Esophagus muscularis mucosa (tissue), 4 donors: ENCODE data around the gene TTC27. TPM values are rescaled to one million over a fixed set of nuclear protein-coding genes. Genes with fewer than 3 reads are reported as not detected.

Source experiments
- DNase-seq: peaks from one replicate; pipeline ENCODE4 v3.0.0-alpha.2; 2017; ENCODE audit errors: extremely low spot score
- H3K27ac ChIP-seq, 4 donors: fragments of 200-600 bp; sonication (generic); replicated peaks in 1 of 4; 1 replicate in 3 of 4; 2 replicates in 1 of 4; pipeline ENCODE4 v1.5.1; 2016 to 2019; ENCODE audit warnings: mild to moderate bottlenecking in 1 of 4
- H3K27me3 ChIP-seq, 4 donors: fragments of 200-600 bp; sonication (generic); one replicate each; pipeline versions ENCODE4 v1.5.1 to v1.6.0; 2016 to 2019
- H3K36me3 ChIP-seq, 4 donors: fragments of 200-600 bp; sonication (generic); one replicate each; pipeline ENCODE4 v1.5.1; 2016 to 2019
- H3K4me1 ChIP-seq, 4 donors: fragments of 200-600 bp; sonication (generic); one replicate each; pipeline ENCODE4 v1.5.1; 2016 to 2019
- H3K4me3 ChIP-seq, 4 donors: fragments of 200-600 bp; sonication (generic); 1 replicate in 2 of 4; 2 replicates in 2 of 4; pipeline ENCODE4 v1.5.1; 2016 to 2019; ENCODE audit warnings: mild to moderate bottlenecking in 4 of 4, moderate library complexity in 1 of 4
- H3K9me3 ChIP-seq, 4 donors: fragments of 200-600 bp; sonication (generic); 1 replicate in 3 of 4; 2 replicates in 1 of 4; pipeline ENCODE4 v1.5.1; 2016 to 2019
- EP300 ChIP-seq: sonication (generic); formaldehyde crosslinking; IDR thresholded peaks from one replicate; pipeline ENCODE4 v1.6.1; 2017; ENCODE audit warnings: antibody characterized with exemption
- POLR2A ChIP-seq: fragments of 450-650 bp; IDR thresholded peaks from one replicate; pipeline ENCODE4 v1.6.1; 2017; ENCODE audit warnings: antibody characterized with exemption, moderate library complexity, mild to moderate bottlenecking, low read depth
- POLR2AphosphoS5 ChIP-seq, 2 donors: sonication (generic); formaldehyde crosslinking; IDR thresholded peaks; one replicate each; pipeline ENCODE4 v1.6.1; 2017; ENCODE audit warnings: antibody characterized with exemption in 2 of 2
- WGBS: methylation state at CpG from one replicate; pipeline ENCODE4 v1.1.5; 2018; 5-methylcytosine and 5-hydroxymethylcytosine counted together
- intact Hi-C: fragments of 100-400 bp; cut with DNase I; formaldehyde crosslinking; loops from one replicate; pipeline ENCODE4 v1.15.1; 2023
- total RNA-seq, 4 donors: library from RNA; depleted of rRNA; stranded (reverse); fragments of >200 nt; gene quantifications; one replicate each; pipeline versions ENCODE4 v1.1.0 to v1.2.1, GENCODE V29; 2016
- TF ChIP-seq, protein P1 (sequence below), 3 experiments: fragments of 200-600 bp in 2 of 3; fragments of 450-650 bp in 1 of 3; sonication (generic) in 2 of 3; IDR thresholded peaks; one replicate each; pipeline ENCODE4 v1.5.1; 2017 to 2019; ENCODE audit warnings: antibody characterized with exemption in 3 of 3, mild to moderate bottlenecking in 2 of 3, moderate library complexity in 1 of 3

TTC27 gene
- total RNA-seq, 4 donors from 2014 or later = 9.8 to 13.7 (median 12.3) TPM

GRCh38 chr2:32849456-32850194 is 221.8 kb downstream of the TTC27 start:
- TF ChIP-seq EP300 (no peak), POLR2A (no peak), POLR2AphosphoS5 (IDR thresholded peaks at IDR 0.05) (no peak)
- TF ChIP-seq, protein P1, sequence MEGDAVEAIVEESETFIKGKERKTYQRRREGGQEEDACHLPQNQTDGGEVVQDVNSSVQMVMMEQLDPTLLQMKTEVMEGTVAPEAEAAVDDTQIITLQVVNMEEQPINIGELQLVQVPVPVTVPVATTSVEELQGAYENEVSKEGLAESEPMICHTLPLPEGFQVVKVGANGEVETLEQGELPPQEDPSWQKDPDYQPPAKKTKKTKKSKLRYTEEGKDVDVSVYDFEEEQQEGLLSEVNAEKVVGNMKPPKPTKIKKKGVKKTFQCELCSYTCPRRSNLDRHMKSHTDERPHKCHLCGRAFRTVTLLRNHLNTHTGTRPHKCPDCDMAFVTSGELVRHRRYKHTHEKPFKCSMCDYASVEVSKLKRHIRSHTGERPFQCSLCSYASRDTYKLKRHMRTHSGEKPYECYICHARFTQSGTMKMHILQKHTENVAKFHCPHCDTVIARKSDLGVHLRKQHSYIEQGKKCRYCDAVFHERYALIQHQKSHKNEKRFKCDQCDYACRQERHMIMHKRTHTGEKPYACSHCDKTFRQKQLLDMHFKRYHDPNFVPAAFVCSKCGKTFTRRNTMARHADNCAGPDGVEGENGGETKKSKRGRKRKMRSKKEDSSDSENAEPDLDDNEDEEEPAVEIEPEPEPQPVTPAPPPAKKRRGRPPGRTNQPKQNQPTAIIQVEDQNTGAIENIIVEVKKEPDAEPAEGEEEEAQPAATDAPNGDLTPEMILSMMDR (IDR thresholded peaks at IDR 0.05) = no peak
- no peak overlapping the region for H3K27ac ChIP-seq
- H3K9me3 ChIP-seq = no peaks in the 10 kb centered on the region
- no peaks in the 10 kb centered on the region for H3K27me3 ChIP-seq
- no peak for DNase-seq
- peaks cover 0 to 4% (median 1%) of the 10 kb centered on the region in 4 donors for H3K4me1 ChIP-seq
- no peaks in the 10 kb centered on the region for H3K36me3 ChIP-seq
- intact Hi-C loops = no loop called here
- H3K4me3 ChIP-seq = no peak overlapping the region
- 84% methylated on average over 5 of the region's 5 CpGs for WGBS

GRCh38 chr2:32851777-32852439 is 224.1 kb downstream of the TTC27 start:
- no peak overlapping the region for H3K27ac ChIP-seq
- intact Hi-C loops = no loop called here

GRCh38 chr2:32852856-32853255 is 225.0 kb downstream of the TTC27 start:
- WGBS = 47% methylated on average over 5 of the region's 5 CpGs
- Histone ChIP-seq H3K4me1 (peaks cover 0 to 4% (median 1%) of the 10 kb centered on the region in 4 donors), H3K27me3 (no peaks in the 10 kb centered on the region), H3K9me3 (no peaks in the 10 kb centered on the region), H3K36me3 (no peaks in the 10 kb centered on the region), H3K27ac (no peak overlapping the region), H3K4me3 (no peak overlapping the region)
- intact Hi-C loops = no loop called here
- TF ChIP-seq EP300 (no peak), POLR2AphosphoS5 (IDR thresholded peaks at IDR 0.05) (no peak), POLR2A (no peak)
- TF ChIP-seq, protein P1 (IDR thresholded peaks at IDR 0.05) = no peak
- DNase-seq = no peak

More at GRCh38 chr2:32851777-32852439, 224.1 kb downstream of the TTC27 start:
- Histone ChIP-seq H3K27me3 (no peaks in the 10 kb centered on the region), H3K9me3 (no peaks in the 10 kb centered on the region), H3K4me1 (peaks cover 0 to 4% (median 1%) of the 10 kb centered on the region in 4 donors), H3K36me3 (no peaks in the 10 kb centered on the region), H3K4me3 (no peak overlapping the region)
- TF ChIP-seq POLR2A = no peak
- WGBS = 60% methylated on average over 4 of the region's 4 CpGs
- DNase-seq = no peak

- no peak overlapping the region for H3K27ac ChIP-seq
- H3K27me3 ChIP-seq = no peaks in the 10 kb centered on the region
- intact Hi-C loops = no loop called here
- H3K9me3 ChIP-seq = no peaks in the 10 kb centered on the region
- H3K4me1 ChIP-seq = peaks cover 0 to 3% (median 0%) of the 10 kb centered on the region in 4 donors
- DNase-seq = no peak
- WGBS = 63% methylated on average over 3 of the region's 3 CpGs
- no peak overlapping the region for H3K4me3 ChIP-seq
- TF ChIP-seq, protein P1 (IDR thresholded peaks at IDR 0.05) = no peak
- no peak for TF ChIP-seq POLR2AphosphoS5 (IDR thresholded peaks at IDR 0.05)
- TF ChIP-seq POLR2A = no peak
- TF ChIP-seq EP300 = no peak
- no peaks in the 10 kb centered on the region for H3K36me3 ChIP-seq
These were observed 229.0 kb downstream of the TTC27 start for GRCh38 chr2:32856891-32857290.

DNA sequence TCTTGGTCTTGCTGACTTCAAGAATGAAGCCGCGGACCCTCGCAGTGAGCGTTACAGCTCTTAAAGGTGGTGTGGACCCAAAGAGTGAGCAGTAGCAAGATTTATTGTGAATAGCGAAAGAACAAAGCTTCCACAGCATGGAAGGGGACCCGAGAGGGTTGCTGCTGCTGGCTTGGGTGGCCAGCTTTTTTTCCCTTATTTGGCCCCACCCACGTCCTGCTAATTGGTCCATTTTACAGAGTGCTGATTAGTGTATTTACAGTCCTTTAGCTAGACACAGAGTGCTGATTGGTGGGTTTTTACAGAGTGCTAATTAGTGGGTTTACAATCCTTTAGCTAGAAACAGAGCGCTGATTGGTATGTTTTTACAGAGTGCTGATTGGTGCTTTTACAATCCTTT is 230.9 kb downstream of the TTC27 start:
- intact Hi-C loops = no loop called here
- Histone ChIP-seq H3K4me3 (no peak overlapping the region), H3K4me1 (no peaks in the 10 kb centered on the region), H3K9me3 (no peaks in the 10 kb centered on the region), H3K27ac (no peak overlapping the region), H3K36me3 (no peaks in the 10 kb centered on the region), H3K27me3 (no peaks in the 10 kb centered on the region)
- no peak for DNase-seq
- 98% methylated on average over 8 of the region's 8 CpGs for WGBS
- TF ChIP-seq POLR2AphosphoS5 (IDR thresholded peaks at IDR 0.05) (no peak), POLR2A (no peak), EP300 (no peak)
- TF ChIP-seq, protein P1 (IDR thresholded peaks at IDR 0.05) = no peak
